ENCODE results near the gene DNALI1. TPM values are rescaled to one million over a fixed set of nuclear protein-coding genes. Genes with fewer than 3 reads are reported as not detected.
"Not testable (repeated sequence)": the region's sequence is repeated elsewhere in the genome, so short reads cannot be mapped to it uniquely, and the experiment has no call there.

DNALI1 gene
- total RNA-seq, 1 experiment from 2014 or later = 0.36 TPM

DNA sequence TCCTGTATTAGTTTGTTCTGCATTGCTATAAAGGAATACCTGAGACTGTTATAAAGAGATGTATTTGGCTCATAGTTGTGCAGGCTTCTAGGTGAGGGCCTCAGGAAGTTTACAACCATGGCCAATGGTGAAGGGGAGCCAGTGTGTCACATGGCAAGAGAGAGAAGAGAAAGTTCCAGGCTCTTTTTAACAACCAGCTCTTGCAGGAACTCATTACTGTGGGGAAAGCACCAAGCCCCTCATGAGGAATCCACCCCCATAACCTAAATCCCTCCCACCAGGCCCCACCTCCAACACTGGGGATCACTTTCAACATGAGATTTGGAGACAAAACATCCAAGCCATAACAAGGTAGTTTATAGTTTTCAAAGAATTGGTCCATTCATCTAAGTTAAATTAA is 37.1 kb upstream of the DNALI1 start:
- no peak for ATAC-seq
- CTCF ChIA-PET = interaction anchor here (0.6 kb wide), 1 partner anchor 12 kb away, joined by 4 read pairs; no protein-coding TSS in a partner anchor

DNA sequence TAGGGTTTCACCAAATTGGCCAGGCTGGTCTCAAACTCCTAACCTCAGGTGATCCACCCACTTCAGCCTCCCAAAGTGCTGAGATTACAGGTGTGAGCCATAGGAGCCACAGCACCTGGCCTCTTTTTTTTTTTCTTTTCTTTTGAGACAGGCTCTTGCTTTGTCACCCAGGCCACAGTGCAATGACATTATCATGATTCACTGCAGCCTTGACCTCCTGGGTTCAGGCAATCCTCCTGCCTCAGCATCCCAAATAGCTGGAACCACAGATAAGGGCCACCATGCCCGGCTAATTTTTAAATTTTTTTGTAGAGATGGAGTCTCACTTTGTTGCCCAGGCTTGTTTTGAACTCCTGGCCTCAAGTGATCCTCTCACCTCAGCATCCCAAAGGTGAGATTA is 26.9 kb upstream of the DNALI1 start:
- H3K27ac ChIP-seq (ENCODE audit: low read length); in situ Hi-C loops (cut with HindIII; ENCODE audit: low pct_unique_long_range_greater_than_20kb, low sequenced_read_pairs); DNase-seq (ENCODE audit: low read depth, low spot score); CTCF ChIA-PET; ATAC-seq; H3K9me3 ChIP-seq (ENCODE audit: control insufficient read depth, insufficient read depth, low read depth, low read length); BruUV-seq (replicated peaks); H3K27me3 ChIP-seq (ENCODE audit: control insufficient read depth, insufficient read depth, low read length); H3K36me3 ChIP-seq (ENCODE audit: control insufficient read depth, insufficient read depth, low read length); H3K4me1 ChIP-seq (ENCODE audit: control insufficient read depth, insufficient read depth, low read length); H3K4me3 ChIP-seq (ENCODE audit: low read depth in 2 of 2, low read length in 2 of 2); intact Hi-C loops (cut with micrococcal nuclease; ENCODE audit: unreplicated experiment): not testable (repeated sequence)
- POLR2A ChIA-PET = interaction anchor here (0.7 kb wide), 1 partner anchor 82 kb away, joined by 9 read pairs; no protein-coding TSS in a partner anchor

More for the DNA sequence above, 37.1 kb upstream of the DNALI1 start:
- Histone ChIP-seq H3K9me3 (ENCODE audit: control insufficient read depth, insufficient read depth, low read depth, low read length) (no peaks in the 10 kb centered on the region), H3K36me3 (ENCODE audit: control insufficient read depth, insufficient read depth, low read length) (no peaks in the 10 kb centered on the region), H3K4me1 (ENCODE audit: control insufficient read depth, insufficient read depth, low read length) (peaks cover 6% of the 10 kb centered on the region), H3K4me3 (ENCODE audit: low read depth in 2 of 2, low read length in 2 of 2) (no peak overlapping the region), H3K27me3 (ENCODE audit: control insufficient read depth, insufficient read depth, low read length) (no peaks in the 10 kb centered on the region), H3K27ac (ENCODE audit: low read length) (no peak overlapping the region)
- no TSS peak for BruUV-seq (replicated peaks)
- no peak for DNase-seq (ENCODE audit: low read depth, low spot score)
- in situ Hi-C loops (cut with HindIII; ENCODE audit: low pct_unique_long_range_greater_than_20kb, low sequenced_read_pairs) (no loop called here), intact Hi-C loops (cut with micrococcal nuclease; ENCODE audit: unreplicated experiment) (no loop called here)
- POLR2A ChIA-PET = no interaction called here
- TF ChIP-seq TCF7L2 (IDR thresholded peaks at IDR 0.05; ENCODE audit: low read depth, low read length) = no peak
- TF ChIP-seq SIN3A (IDR thresholded peaks at IDR 0.05; ENCODE audit: borderline replicate concordance, insufficient read depth, low read depth, low read length) = no peak
- TF ChIP-seq POLR2AphosphoS5 (IDR thresholded peaks at IDR 0.05; ENCODE audit: low read depth, low read length) = no peak
- TF ChIP-seq, protein P1, sequence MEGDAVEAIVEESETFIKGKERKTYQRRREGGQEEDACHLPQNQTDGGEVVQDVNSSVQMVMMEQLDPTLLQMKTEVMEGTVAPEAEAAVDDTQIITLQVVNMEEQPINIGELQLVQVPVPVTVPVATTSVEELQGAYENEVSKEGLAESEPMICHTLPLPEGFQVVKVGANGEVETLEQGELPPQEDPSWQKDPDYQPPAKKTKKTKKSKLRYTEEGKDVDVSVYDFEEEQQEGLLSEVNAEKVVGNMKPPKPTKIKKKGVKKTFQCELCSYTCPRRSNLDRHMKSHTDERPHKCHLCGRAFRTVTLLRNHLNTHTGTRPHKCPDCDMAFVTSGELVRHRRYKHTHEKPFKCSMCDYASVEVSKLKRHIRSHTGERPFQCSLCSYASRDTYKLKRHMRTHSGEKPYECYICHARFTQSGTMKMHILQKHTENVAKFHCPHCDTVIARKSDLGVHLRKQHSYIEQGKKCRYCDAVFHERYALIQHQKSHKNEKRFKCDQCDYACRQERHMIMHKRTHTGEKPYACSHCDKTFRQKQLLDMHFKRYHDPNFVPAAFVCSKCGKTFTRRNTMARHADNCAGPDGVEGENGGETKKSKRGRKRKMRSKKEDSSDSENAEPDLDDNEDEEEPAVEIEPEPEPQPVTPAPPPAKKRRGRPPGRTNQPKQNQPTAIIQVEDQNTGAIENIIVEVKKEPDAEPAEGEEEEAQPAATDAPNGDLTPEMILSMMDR (IDR thresholded peaks at IDR 0.05) = no peak
- TF ChIP-seq, protein P2, sequence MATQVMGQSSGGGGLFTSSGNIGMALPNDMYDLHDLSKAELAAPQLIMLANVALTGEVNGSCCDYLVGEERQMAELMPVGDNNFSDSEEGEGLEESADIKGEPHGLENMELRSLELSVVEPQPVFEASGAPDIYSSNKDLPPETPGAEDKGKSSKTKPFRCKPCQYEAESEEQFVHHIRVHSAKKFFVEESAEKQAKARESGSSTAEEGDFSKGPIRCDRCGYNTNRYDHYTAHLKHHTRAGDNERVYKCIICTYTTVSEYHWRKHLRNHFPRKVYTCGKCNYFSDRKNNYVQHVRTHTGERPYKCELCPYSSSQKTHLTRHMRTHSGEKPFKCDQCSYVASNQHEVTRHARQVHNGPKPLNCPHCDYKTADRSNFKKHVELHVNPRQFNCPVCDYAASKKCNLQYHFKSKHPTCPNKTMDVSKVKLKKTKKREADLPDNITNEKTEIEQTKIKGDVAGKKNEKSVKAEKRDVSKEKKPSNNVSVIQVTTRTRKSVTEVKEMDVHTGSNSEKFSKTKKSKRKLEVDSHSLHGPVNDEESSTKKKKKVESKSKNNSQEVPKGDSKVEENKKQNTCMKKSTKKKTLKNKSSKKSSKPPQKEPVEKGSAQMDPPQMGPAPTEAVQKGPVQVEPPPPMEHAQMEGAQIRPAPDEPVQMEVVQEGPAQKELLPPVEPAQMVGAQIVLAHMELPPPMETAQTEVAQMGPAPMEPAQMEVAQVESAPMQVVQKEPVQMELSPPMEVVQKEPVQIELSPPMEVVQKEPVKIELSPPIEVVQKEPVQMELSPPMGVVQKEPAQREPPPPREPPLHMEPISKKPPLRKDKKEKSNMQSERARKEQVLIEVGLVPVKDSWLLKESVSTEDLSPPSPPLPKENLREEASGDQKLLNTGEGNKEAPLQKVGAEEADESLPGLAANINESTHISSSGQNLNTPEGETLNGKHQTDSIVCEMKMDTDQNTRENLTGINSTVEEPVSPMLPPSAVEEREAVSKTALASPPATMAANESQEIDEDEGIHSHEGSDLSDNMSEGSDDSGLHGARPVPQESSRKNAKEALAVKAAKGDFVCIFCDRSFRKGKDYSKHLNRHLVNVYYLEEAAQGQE (IDR thresholded peaks at IDR 0.05; ENCODE audit: insufficient read depth in 1 of 2, low read depth in 2 of 2, low read length in 1 of 2) = no peak

DNA sequence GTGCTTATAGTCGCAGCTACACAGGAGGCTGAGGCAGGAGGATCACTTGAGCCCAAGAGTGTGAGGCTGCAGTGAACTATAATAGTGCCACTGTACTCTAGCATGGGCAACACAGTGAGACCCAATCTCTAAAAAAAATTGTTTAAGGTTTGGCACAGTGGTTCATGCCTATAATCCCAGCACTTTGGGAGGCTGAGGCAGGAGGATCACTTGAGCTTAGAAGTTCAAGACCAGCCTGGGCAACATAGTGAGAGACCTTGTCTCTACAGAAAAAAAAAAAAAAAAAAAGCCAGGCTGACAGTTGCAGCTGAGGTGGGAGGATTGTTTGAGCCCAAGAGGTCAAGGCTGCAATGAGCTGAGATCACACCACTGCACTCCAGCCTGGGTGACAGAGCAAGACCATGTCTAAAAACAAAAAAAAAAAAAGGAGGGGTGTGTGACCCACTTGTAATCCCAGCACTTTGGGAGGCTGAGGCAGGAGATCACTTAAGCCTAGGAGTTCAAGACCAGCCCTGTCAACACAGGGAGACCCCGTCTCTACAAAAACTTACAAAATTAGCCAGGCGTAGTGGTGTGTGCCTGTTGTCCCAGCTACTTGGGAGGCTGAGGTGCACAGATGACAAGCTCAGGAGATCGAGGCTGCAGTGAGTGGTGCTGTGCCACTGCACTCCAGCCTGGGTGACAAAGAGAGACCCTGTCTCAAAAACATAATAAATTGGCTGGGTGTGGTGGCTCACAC is 24.2 kb upstream of the DNALI1 start:
- H3K4me3 ChIP-seq (ENCODE audit: low read depth in 2 of 2, low read length in 2 of 2); H3K27ac ChIP-seq (ENCODE audit: low read length); DNase-seq (ENCODE audit: low read depth, low spot score); BruUV-seq (replicated peaks); H3K36me3 ChIP-seq (ENCODE audit: control insufficient read depth, insufficient read depth, low read length); intact Hi-C loops (cut with micrococcal nuclease; ENCODE audit: unreplicated experiment); H3K27me3 ChIP-seq (ENCODE audit: control insufficient read depth, insufficient read depth, low read length); in situ Hi-C loops (cut with HindIII; ENCODE audit: low pct_unique_long_range_greater_than_20kb, low sequenced_read_pairs); H3K9me3 ChIP-seq (ENCODE audit: control insufficient read depth, insufficient read depth, low read depth, low read length); H3K4me1 ChIP-seq (ENCODE audit: control insufficient read depth, insufficient read depth, low read length); ATAC-seq: not testable (repeated sequence)
- CTCF ChIA-PET = interaction anchor here (0.6 kb wide), 1 partner anchor 662 kb away, joined by 9 read pairs; no protein-coding TSS in a partner anchor
- POLR2A ChIA-PET = interaction anchor here (0.6 kb wide), 1 partner anchor 21 kb away, joined by 5 read pairs; no protein-coding TSS in a partner anchor

Data from Panc1 (cell line).